HEK293 (cell line): ENCODE measurements around the gene MCRIP2.
A peak's percentile ranks its signal among the peaks of the same experiment; 100 is the strongest.

ENCODE experiments used
- BCL11A ChIP-seq: fragments of 450-650 bp; formaldehyde crosslinking; IDR thresholded peaks from 2 replicates; pipeline ENCODE4 v1.5.1; 2016; ENCODE audit warnings: low read depth, missing biosample characterization, missing genetic modification characterization
- BCL6B ChIP-seq: fragments of 450-650 bp; formaldehyde crosslinking; IDR thresholded peaks from 2 replicates; pipeline ENCODE4 v1.5.1; 2017; ENCODE audit warnings: missing biosample characterization, missing genetic modification characterization
- GLI4 ChIP-seq: fragments of 450-650 bp; formaldehyde crosslinking; IDR thresholded peaks from 2 replicates; pipeline ENCODE4 v1.5.1; 2016; ENCODE audit warnings: missing biosample characterization, missing genetic modification characterization
- HIC1 ChIP-seq: fragments of 450-650 bp; formaldehyde crosslinking; IDR thresholded peaks from 2 replicates; pipeline ENCODE4 v1.5.1; 2016; ENCODE audit warnings: missing biosample characterization, missing genetic modification characterization
- KLF10 ChIP-seq: fragments of 450-650 bp; IDR thresholded peaks from 2 replicates; pipeline ENCODE4 v1.5.1; 2018; ENCODE audit warnings: missing biosample characterization, mild to moderate bottlenecking, missing genetic modification characterization
- KLF16 ChIP-seq: fragments of 450-650 bp; formaldehyde crosslinking; IDR thresholded peaks from 2 replicates; pipeline ENCODE4 v1.5.1; 2017; ENCODE audit warnings: missing biosample characterization, missing genetic modification characterization
- PRDM10 ChIP-seq: fragments of 450-650 bp; formaldehyde crosslinking; IDR thresholded peaks from 2 replicates; pipeline ENCODE4 v1.5.1; 2016; ENCODE audit warnings: missing biosample characterization, missing genetic modification characterization
- SALL2 ChIP-seq: fragments of 450-650 bp; formaldehyde crosslinking; IDR thresholded peaks from 2 replicates; pipeline ENCODE4 v1.5.0; 2017; ENCODE audit warnings: missing biosample characterization, mild to moderate bottlenecking, missing genetic modification characterization, borderline replicate concordance
- WT1 ChIP-seq: fragments of 450-650 bp; formaldehyde crosslinking; IDR thresholded peaks from 2 replicates; pipeline ENCODE4 v1.5.1; 2016; ENCODE audit warnings: missing biosample characterization, missing genetic modification characterization
- ZBTB8A ChIP-seq: fragments of 450-650 bp; formaldehyde crosslinking; IDR thresholded peaks from 2 replicates; pipeline ENCODE4 v1.5.1; 2016; ENCODE audit warnings: missing biosample characterization, missing genetic modification characterization
- ZNF121 ChIP-seq: fragments of 450-650 bp; formaldehyde crosslinking; IDR thresholded peaks from 2 replicates; pipeline ENCODE4 v1.5.1; 2016; ENCODE audit warnings: missing biosample characterization, missing genetic modification characterization
- ZNF140 ChIP-seq: fragments of 450-650 bp; formaldehyde crosslinking; IDR thresholded peaks from 2 replicates; pipeline ENCODE4 v1.5.1; 2016; ENCODE audit warnings: missing biosample characterization, missing genetic modification characterization
- ZNF174 ChIP-seq: fragments of 450-650 bp; formaldehyde crosslinking; IDR thresholded peaks from 2 replicates; pipeline ENCODE4 v1.5.0; 2017; ENCODE audit warnings: missing biosample characterization, mild to moderate bottlenecking, missing genetic modification characterization
- ZNF2 ChIP-seq: fragments of 450-650 bp; formaldehyde crosslinking; IDR thresholded peaks from 2 replicates; pipeline ENCODE4 v1.5.1; 2016; ENCODE audit warnings: missing biosample characterization, missing genetic modification characterization
- ZNF211 ChIP-seq: fragments of 450-650 bp; formaldehyde crosslinking; IDR thresholded peaks from 2 replicates; pipeline ENCODE4 v1.5.1; 2016; ENCODE audit warnings: low read depth, missing biosample characterization, missing genetic modification characterization
- ZNF24 ChIP-seq: fragments of 450-650 bp; formaldehyde crosslinking; IDR thresholded peaks from 2 replicates; pipeline ENCODE4 v1.5.1; 2016; ENCODE audit warnings: missing biosample characterization, missing genetic modification characterization
- ZNF280D ChIP-seq: fragments of 450-650 bp; formaldehyde crosslinking; IDR thresholded peaks from 2 replicates; pipeline ENCODE4 v1.5.1; 2016; ENCODE audit warnings: missing biosample characterization, missing genetic modification characterization
- ZNF423 ChIP-seq: fragments of 450-650 bp; formaldehyde crosslinking; IDR thresholded peaks from 2 replicates; pipeline ENCODE4 v1.5.1; 2016; ENCODE audit warnings: missing biosample characterization, missing genetic modification characterization
- ZNF555 ChIP-seq: fragments of 450-650 bp; formaldehyde crosslinking; conservative IDR thresholded peaks from 2 replicates; pipeline ENCODE4 v1.5.1; 2017; ENCODE audit warnings: missing biosample characterization, mild to moderate bottlenecking, missing genetic modification characterization, inconsistent platforms
- ZNF571 ChIP-seq: fragments of 450-650 bp; formaldehyde crosslinking; IDR thresholded peaks from 2 replicates; pipeline ENCODE4 v1.5.0; 2017; ENCODE audit warnings: missing biosample characterization, missing genetic modification characterization
- ZNF76 ChIP-seq: fragments of 450-650 bp; formaldehyde crosslinking; IDR thresholded peaks from 2 replicates; pipeline ENCODE4; 2016; ENCODE audit warnings: low read depth, missing biosample characterization, missing genetic modification characterization, borderline replicate concordance
- ZNF791 ChIP-seq: fragments of 450-650 bp; formaldehyde crosslinking; IDR thresholded peaks from 2 replicates; pipeline ENCODE4 v1.5.1; 2016; ENCODE audit warnings: missing biosample characterization, missing genetic modification characterization
- ZSCAN23 ChIP-seq: fragments of 450-650 bp; formaldehyde crosslinking; IDR thresholded peaks from 2 replicates; pipeline ENCODE4 v1.5.1; 2016; ENCODE audit warnings: missing biosample characterization, missing genetic modification characterization
- TF ChIP-seq, protein P1 (sequence below): fragments of 450-650 bp; formaldehyde crosslinking; IDR thresholded peaks from 2 replicates; pipeline ENCODE4; 2016; ENCODE audit warnings: missing biosample characterization, missing genetic modification characterization
- TF ChIP-seq, protein P2 (sequence below): fragments of 450-650 bp; formaldehyde crosslinking; IDR thresholded peaks from 2 replicates; pipeline ENCODE4 v1.5.1; 2016; ENCODE audit warnings: missing biosample characterization, missing genetic modification characterization, low read depth
- TF ChIP-seq, protein P3 (sequence below): fragments of 450-650 bp; formaldehyde crosslinking; IDR thresholded peaks from 2 replicates; pipeline ENCODE4 v1.5.1; 2016; ENCODE audit warnings: missing biosample characterization, missing genetic modification characterization

The MCRIP2 gene

DNA sequence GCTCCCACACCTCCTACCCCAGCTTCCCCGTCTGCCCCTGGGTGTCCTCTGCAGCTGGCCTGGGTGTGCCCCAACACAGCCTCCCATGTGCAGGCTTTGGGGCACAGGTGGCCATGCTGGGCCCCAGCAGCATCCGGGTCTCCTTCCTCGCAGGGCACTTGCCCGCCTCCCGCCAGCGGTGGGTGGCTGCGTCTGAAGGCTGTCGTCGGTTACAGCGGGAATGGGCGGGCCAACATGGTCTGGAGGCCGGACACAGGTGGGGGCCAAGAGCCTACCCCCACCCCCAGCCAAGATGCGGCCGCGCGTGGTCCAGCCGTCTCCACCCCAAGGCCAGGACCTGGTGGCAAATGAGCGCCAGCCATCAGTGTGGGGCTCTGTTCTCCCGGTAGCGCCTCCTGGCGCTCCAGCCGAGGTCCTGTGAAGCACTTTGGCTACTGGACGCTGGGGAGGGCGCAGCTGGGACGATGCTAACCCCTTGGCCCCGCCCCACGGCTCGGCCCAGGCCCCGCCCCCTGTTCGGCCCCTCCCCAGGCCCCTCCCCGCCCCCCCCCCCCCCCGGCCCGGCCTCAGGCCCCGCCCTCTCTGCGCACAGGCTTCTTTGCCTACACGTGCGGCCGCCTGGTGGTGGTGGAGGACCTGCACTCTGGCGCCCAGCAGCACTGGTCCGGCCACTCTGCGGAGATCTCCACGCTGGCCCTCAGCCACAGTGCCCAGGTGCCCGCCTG, 19.0 kb downstream of the MCRIP2 start (continued):
- no peak for TF ChIP-seq BCL11A (tag by site-specific recombination)
- TF ChIP-seq, protein P1, sequence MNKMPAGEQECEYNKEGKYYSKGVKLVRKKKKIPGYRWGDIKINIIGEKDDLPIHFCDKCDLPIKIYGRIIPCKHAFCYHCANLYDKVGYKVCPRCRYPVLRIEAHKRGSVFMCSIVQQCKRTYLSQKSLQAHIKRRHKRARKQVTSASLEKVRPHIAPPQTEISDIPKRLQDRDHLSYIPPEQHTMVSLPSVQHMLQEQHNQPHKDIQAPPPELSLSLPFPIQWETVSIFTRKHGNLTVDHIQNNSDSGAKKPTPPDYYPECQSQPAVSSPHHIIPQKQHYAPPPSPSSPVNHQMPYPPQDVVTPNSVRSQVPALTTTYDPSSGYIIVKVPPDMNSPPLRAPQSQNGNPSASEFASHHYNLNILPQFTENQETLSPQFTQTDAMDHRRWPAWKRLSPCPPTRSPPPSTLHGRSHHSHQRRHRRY (tag by site-specific recombination) = no peak
- TF ChIP-seq ZNF555 = no peak
- peak; percentile 46; the same call in 1 of the 2 replicates for TF ChIP-seq PRDM10
- no peak for TF ChIP-seq BCL6B (tag by site-specific recombination)
- no peak for TF ChIP-seq ZNF423
- peak; percentile 80 for TF ChIP-seq ZBTB8A (tag by site-specific recombination)
- no peak for TF ChIP-seq ZNF280D
- TF ChIP-seq ZNF76 (tag by site-specific recombination) = 0 out of 2 replicates have a peak, but pooled peaks have one; percentile 9
- TF ChIP-seq KLF10 (tag by site-specific recombination) = no peak
- TF ChIP-seq, protein P2, sequence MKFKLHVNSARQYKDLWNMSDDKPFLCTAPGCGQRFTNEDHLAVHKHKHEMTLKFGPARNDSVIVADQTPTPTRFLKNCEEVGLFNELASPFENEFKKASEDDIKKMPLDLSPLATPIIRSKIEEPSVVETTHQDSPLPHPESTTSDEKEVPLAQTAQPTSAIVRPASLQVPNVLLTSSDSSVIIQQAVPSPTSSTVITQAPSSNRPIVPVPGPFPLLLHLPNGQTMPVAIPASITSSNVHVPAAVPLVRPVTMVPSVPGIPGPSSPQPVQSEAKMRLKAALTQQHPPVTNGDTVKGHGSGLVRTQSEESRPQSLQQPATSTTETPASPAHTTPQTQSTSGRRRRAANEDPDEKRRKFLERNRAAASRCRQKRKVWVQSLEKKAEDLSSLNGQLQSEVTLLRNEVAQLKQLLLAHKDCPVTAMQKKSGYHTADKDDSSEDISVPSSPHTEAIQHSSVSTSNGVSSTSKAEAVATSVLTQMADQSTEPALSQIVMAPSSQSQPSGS = no peak
- no peak for TF ChIP-seq ZNF211 (tag by site-specific recombination)
- no peak for TF ChIP-seq ZNF24 (tag by site-specific recombination)
- no peak for TF ChIP-seq ZNF174 (tag by site-specific recombination)
- no peak for TF ChIP-seq GLI4 (tag by site-specific recombination)
- TF ChIP-seq ZSCAN23 (tag by site-specific recombination) = no peak
- TF ChIP-seq KLF16 = peak; percentile 38; the same call in 1 of the 2 replicates
- peak; percentile 67; the same call in 1 of the 2 replicates for TF ChIP-seq ZNF2 (tag by site-specific recombination)
- no peak for TF ChIP-seq ZNF121 (tag by site-specific recombination)
- TF ChIP-seq WT1 (tag by site-specific recombination) = no peak
- TF ChIP-seq SALL2 (tag by site-specific recombination) = no peak
- TF ChIP-seq ZNF571 (tag by site-specific recombination) = no peak
- TF ChIP-seq, protein P3, sequence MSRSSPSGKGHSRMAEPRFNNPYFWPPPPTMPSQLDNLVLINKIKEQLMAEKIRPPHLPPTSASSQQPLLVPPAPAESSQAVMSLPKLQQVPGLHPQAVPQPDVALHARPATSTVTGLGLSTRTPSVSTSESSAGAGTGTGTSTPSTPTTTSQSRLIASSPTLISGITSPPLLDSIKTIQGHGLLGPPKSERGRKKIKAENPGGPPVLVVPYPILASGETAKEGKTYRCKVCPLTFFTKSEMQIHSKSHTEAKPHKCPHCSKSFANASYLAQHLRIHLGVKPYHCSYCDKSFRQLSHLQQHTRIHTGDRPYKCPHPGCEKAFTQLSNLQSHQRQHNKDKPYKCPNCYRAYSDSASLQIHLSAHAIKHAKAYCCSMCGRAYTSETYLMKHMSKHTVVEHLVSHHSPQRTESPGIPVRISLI (tag by site-specific recombination) = no peak
- no peak for TF ChIP-seq ZNF140 (tag by site-specific recombination)
- peak; percentile 98 for TF ChIP-seq HIC1 (tag by site-specific recombination)
- TF ChIP-seq ZNF791 (tag by site-specific recombination) = no peak
